NCI-H1436 (cell line): Measurements from ENCODE around the gene CTNND2.
"Not testable (repeated sequence)": the region's sequence is repeated elsewhere in the genome, so short reads cannot be mapped to it uniquely, and the experiment has no call there.

Source experiments
- DNase-seq: peaks from one replicate; lab custom pipeline; 2025; lab: John Stamatoyannopoulos, UW

CTNND2 gene

GRCh38 chr5:11076945-11077613 lies 827.2 kb downstream of the CTNND2 start:
- DNase-seq, result no peak

- no peak for DNase-seq
Observed at GRCh38 chr5:11075035-11075805, 829.0 kb downstream of the CTNND2 start.

- DNase-seq, result no peak
Observed at GRCh38 chr5:11072568-11072967, 831.7 kb downstream of the CTNND2 start.

- DNase-seq, result no peak
Observed at GRCh38 chr5:11072076-11072475, 832.2 kb downstream of the CTNND2 start.

GRCh38 chr5:11069041-11069440 lies 835.2 kb downstream of the CTNND2 start:
- no peak for DNase-seq

GRCh38 chr5:11065723-11066122 lies 838.5 kb downstream of the CTNND2 start:
- not testable (repeated sequence) for DNase-seq

GRCh38 chr5:11064763-11065450 lies 839.3 kb downstream of the CTNND2 start:
- DNase-seq, result no peak

- no peak for DNase-seq
Observed at GRCh38 chr5:11062397-11062796, 841.8 kb downstream of the CTNND2 start.

- no peak for DNase-seq
Observed at GRCh38 chr5:11056560-11056959, 847.7 kb downstream of the CTNND2 start.

- no peak for DNase-seq
Observed at GRCh38 chr5:11054014-11054413, 850.2 kb downstream of the CTNND2 start.

GRCh38 chr5:11052871-11053270 lies 851.4 kb downstream of the CTNND2 start:
- no peak for DNase-seq

- no peak for DNase-seq
Observed at GRCh38 chr5:11050596-11051304, 853.5 kb downstream of the CTNND2 start.

- DNase-seq, result no peak
Observed at GRCh38 chr5:11048760-11049159, 855.5 kb downstream of the CTNND2 start.

- no peak for DNase-seq
Observed at GRCh38 chr5:11047625-11048024, 856.6 kb downstream of the CTNND2 start.

- no peak for DNase-seq
Observed at GRCh38 chr5:11047030-11047429, 857.2 kb downstream of the CTNND2 start.

- DNase-seq, result no peak
Observed at GRCh38 chr5:11046160-11046559, 858.1 kb downstream of the CTNND2 start.

- no peak for DNase-seq
Observed at GRCh38 chr5:11045411-11045810, 858.8 kb downstream of the CTNND2 start.

- no peak for DNase-seq
Observed at GRCh38 chr5:11044581-11044980, 859.7 kb downstream of the CTNND2 start.

- DNase-seq, result no peak
Observed at GRCh38 chr5:11043881-11044280, 860.4 kb downstream of the CTNND2 start.

- DNase-seq, result no peak
Observed at GRCh38 chr5:11040345-11040744, 863.9 kb downstream of the CTNND2 start.

- DNase-seq, result no peak
Observed at GRCh38 chr5:11038772-11039171, 865.5 kb downstream of the CTNND2 start.

- DNase-seq, result no peak
Observed at GRCh38 chr5:11037941-11038340, 866.3 kb downstream of the CTNND2 start.
